ENCODE data around the gene AIDA. TPM values are rescaled to one million over a fixed set of nuclear protein-coding genes. Genes with fewer than 3 reads are reported as not detected.
"Not testable (repeated sequence)": the region's sequence is repeated elsewhere in the genome, so short reads cannot be mapped to it uniquely, and the experiment has no call there.

The AIDA gene, protein sequence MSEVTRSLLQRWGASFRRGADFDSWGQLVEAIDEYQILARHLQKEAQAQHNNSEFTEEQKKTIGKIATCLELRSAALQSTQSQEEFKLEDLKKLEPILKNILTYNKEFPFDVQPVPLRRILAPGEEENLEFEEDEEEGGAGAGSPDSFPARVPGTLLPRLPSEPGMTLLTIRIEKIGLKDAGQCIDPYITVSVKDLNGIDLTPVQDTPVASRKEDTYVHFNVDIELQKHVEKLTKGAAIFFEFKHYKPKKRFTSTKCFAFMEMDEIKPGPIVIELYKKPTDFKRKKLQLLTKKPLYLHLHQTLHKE
- 10 to 100 TPM; 67.3 to 68.2 TPM for total RNA-seq

DNA sequence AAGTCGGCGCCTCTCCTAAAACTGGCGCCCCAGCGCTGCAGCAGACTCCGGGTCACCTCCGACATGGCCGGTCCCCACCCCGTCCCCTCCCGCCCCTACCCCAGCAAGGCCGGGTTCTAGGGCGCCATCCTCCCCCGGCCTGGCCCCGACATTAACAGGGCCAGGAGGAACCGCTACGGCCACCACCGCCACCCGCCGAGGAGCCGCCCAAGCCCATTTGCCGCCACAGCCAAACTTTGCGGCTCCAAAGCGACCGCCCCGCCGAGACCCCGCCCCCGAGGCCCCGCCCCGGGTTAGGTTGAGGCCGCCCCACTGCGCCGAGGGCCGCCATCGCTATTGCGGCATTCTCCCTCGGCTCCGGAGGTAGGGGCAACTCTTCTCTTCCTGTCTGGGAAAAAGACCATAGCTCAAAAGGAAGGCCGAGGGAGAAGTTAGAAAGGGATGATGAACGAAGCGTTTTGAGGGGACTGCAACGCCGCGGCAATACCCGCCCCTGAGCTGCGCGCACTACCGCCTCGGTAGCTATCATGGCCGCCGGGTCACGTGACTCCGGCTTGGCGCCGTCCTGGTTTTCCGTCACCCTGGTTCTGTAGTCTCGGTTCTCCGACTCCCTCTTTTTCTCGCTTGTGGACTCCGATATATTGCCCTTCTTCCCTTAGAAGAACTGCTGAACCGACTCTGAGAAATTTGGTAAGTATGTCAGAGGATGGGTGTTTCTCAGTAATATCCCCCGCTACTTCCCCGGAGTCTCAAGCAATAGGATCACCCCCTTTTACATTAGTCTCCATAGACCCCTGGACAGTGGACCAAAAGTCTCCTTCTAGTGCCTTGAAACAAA is at the start of gene AIDA, which contains the start of gene BROX:
Gene AIDA, minus strand, starts transcription at position 239 of the 838 bp plus-strand sequence. Its CDS starts 174 bp downstream, at position 65.
Gene BROX, plus strand, starts transcription at position 312 of the 838 bp plus-strand sequence. CDS start 3,136 bp downstream, outside the sequence.
- DNase-seq = peak; percentile 95
- Mint-ChIP-seq H3K4me3 (peak within 1 kb of the TSS; percentile 100), H3K4me1 (ENCODE audit: low read depth) (peaks cover 41% of the 10 kb centered on the region), H3K27ac (peak within 1 kb of the TSS; percentile 98), H3K36me3 (ENCODE audit: low read depth) (peaks cover 25% of the 10 kb centered on the region), H3K27me3 (ENCODE audit: low read depth) (no peaks in the 10 kb centered on the region), H3K9me3 (no peaks in the 10 kb centered on the region)
- intact Hi-C loops (cut with micrococcal nuclease) = loop anchor here (1.0 to 10.0 kb wide), 10 partner anchors 57 to 1472 kb away; partner anchors contain the start of genes DEGS1, DISP1, DUSP10 and FBXO28
- CTCF ChIA-PET = interaction anchor here (0.6 to 1.1 kb wide), 5 partner anchors 9 to 1607 kb away, joined by 3 to 4 read pairs (median 3); no protein-coding TSS in a partner anchor

DNA sequence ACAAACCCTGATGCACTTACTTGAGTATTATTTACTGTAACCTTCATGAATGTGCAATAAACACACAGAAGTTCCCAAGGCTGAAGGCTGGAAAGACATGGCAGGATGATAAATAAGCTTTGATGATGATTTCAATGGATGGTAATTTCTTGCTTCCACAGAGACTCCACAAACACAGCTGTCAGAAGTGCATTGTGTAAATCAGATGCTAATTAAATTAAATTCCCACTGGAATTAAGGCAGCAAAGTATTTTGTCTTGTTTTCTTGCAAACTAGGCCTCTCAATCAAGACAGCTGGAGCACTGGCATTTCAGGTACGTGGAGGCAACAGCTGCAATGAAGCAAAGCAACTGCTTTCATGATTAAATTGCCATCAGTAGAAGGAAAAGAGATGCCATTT is 48.8 kb upstream of the AIDA start:
- Mint-ChIP-seq H3K4me1 (ENCODE audit: low read depth) (no peaks in the 10 kb centered on the region), H3K9me3 (peaks cover 2% of the 10 kb centered on the region), H3K27me3 (ENCODE audit: low read depth) (peaks cover 2% of the 10 kb centered on the region), H3K27ac (no peak overlapping the region), H3K36me3 (ENCODE audit: low read depth) (no peaks in the 10 kb centered on the region), H3K4me3 (no peak overlapping the region)
- no peak for DNase-seq
- intact Hi-C loops (cut with micrococcal nuclease) = no loop called here
- CTCF ChIA-PET = no interaction called here

DNA sequence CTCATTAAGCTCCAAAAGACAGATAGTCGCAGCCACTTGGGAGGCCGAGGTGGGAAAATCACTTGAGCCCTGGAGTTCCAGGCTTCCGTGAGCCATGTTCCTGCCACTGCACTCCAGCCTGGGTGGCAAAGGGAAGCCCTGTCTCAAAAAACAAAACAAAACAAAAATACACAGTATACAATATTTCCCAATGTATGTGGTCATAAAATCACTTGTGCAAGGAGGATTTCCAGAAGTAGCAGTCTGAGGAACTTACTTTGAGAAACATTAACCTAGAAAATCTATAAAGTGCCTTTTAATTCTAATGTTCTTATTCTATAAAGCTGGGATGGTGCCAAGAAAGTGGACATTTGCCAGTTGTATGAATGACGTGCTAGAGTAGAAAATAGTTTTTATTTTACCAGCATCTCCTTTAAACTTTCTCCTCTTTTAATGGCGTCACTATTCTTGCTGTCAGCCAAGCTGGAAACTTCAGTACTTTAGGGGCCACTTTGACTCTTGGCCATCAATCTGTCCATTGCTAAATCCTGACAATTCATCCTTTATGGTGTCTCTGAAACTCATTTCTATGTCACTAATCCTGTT is 47.3 kb upstream of the AIDA start:
- Mint-ChIP-seq H3K27ac (no peak overlapping the region), H3K4me3 (no peak overlapping the region), H3K9me3 (no peaks in the 10 kb centered on the region), H3K36me3 (ENCODE audit: low read depth) (no peaks in the 10 kb centered on the region), H3K27me3 (ENCODE audit: low read depth) (peaks cover 2% of the 10 kb centered on the region), H3K4me1 (ENCODE audit: low read depth) (no peaks in the 10 kb centered on the region)
- intact Hi-C loops (cut with micrococcal nuclease) = no loop called here
- CTCF ChIA-PET = no interaction called here
- no peak for DNase-seq

DNA sequence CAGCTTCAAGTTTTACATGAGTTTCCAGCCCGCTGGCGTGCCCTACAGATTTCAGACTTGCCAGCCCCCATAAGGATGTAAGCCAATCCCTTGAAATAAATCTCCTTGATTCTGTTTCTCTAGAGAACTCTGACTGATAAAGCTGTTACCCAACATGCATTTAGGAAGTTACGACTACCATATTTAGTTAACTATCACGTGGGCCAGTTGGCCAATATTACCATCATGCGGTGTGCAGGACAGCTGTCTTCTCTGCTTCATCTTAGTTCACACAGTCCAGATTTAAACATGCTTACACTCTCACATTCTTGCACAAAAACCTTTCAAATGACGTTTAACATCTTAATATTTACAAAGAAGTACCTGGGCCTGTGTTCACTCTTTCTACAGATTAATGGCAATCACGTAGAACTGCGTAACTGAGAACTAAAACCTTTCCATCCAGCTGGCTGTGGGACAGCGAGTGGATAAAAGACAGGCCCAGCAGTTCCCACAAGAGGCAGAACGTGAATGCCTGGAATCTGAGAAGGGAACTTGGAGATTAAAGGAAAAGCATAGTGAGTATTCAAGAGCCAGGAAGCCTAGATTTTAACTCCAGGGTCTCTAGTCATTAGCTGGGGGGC is 45.5 kb upstream of the AIDA start:
- no peaks in the 10 kb centered on the region for H3K36me3 Mint-ChIP-seq (ENCODE audit: low read depth)
- no peaks in the 10 kb centered on the region for H3K27me3 Mint-ChIP-seq (ENCODE audit: low read depth)
- CTCF ChIA-PET = no interaction called here
- no peaks in the 10 kb centered on the region for H3K9me3 Mint-ChIP-seq
- no peak for DNase-seq
- no peak overlapping the region for H3K4me3 Mint-ChIP-seq
- intact Hi-C loops (cut with micrococcal nuclease) = no loop called here
- no peaks in the 10 kb centered on the region for H3K4me1 Mint-ChIP-seq (ENCODE audit: low read depth)
- no peak overlapping the region for H3K27ac Mint-ChIP-seq

DNA sequence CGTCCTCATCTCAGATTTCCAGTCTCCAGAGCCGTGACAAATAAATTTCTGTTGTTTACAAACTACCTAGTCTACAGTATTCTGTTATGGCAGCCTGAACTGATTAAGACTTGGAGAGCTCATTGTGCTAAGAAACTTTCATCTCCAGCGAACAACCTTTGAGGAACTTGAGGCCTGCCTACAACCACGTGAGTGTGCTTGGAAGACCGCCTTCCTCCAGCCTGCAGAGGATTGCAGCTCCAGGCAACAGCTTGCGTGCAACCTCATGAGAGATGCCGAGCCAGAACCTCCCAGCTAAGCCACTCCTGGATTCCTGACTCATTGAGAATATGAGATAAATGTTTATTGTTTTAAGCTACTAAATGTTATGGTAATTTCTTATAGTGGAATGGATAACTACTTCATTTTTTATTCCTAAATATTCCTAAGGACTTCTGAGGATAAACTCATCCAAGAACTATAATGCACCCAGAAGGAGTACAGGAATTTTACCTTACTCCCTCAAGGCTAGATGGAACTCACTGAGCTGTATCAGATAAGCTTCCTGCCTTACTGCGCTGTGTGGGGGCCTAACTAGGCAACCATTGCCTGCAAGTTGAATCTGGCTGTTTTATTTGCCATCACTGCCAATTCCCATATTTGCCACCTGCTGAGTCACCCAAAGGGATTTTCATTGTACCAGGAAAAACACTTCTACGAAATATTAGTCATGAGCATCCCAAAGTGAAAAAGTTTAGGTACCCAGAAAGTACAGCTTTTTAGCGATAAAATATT is 42.3 kb upstream of the AIDA start:
- no peak overlapping the region for H3K27ac Mint-ChIP-seq
- H3K27me3 Mint-ChIP-seq (ENCODE audit: low read depth) = no peaks in the 10 kb centered on the region
- CTCF ChIA-PET = interaction anchor here (0.6 kb wide), 1 partner anchor 69 kb away, joined by 3 read pairs; no protein-coding TSS in a partner anchor
- no peak overlapping the region for H3K4me3 Mint-ChIP-seq
- H3K4me1 Mint-ChIP-seq (ENCODE audit: low read depth) = no peaks in the 10 kb centered on the region
- H3K9me3 Mint-ChIP-seq = no peaks in the 10 kb centered on the region
- no peaks in the 10 kb centered on the region for H3K36me3 Mint-ChIP-seq (ENCODE audit: low read depth)
- intact Hi-C loops (cut with micrococcal nuclease) = no loop called here
- no peak for DNase-seq

DNA sequence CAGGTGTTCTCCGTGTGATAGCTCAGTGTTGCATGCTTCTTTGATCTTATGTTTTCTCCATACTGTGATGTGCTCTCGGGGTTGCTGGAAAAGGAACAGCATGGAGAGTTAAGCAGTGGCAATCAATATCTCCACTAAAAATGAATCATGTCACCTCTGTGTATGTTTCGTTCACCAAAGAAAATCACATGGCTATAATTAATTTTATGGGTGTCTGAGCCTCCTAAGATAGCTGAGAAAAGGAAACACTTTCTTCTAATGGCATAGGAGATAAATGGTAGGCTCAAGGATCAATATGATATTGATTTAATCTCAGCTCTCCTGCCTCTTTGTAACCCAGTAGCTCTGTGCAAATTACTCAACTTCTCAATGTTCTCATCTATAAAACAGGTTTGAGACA is 39.0 kb upstream of the AIDA start:
- Mint-ChIP-seq H3K27ac (no peak overlapping the region), H3K9me3 (no peaks in the 10 kb centered on the region), H3K4me3 (no peak overlapping the region), H3K36me3 (ENCODE audit: low read depth) (no peaks in the 10 kb centered on the region), H3K4me1 (ENCODE audit: low read depth) (no peaks in the 10 kb centered on the region), H3K27me3 (ENCODE audit: low read depth) (peaks cover 2% of the 10 kb centered on the region)
- CTCF ChIA-PET = interaction anchor here (0.6 to 1.5 kb wide), 5 partner anchors 12 to 339 kb away, joined by 3 to 6 read pairs (median 4); no protein-coding TSS in a partner anchor
- DNase-seq = no peak
- intact Hi-C loops (cut with micrococcal nuclease) = no loop called here

DNA sequence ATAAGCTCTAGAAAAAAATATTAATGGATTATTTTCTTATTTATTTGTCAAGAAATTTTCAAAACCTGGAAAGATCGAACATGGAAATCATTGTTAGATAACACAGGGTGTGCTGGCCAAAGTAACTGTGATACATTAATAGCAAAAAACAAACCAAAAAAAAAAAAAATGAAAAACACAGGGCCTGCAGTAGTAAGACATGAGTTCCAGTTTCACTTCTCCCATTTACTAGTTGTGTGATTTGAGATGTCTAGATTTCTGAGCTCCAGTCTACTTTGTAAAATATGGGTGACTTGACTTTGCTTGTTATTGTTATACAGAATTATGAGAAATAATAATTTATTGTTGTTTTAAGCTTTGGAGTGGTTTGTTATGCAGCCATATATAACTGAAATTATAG is 38.4 kb upstream of the AIDA start:
- Mint-ChIP-seq H3K27ac (no peak overlapping the region), H3K4me1 (ENCODE audit: low read depth) (no peaks in the 10 kb centered on the region), H3K36me3 (ENCODE audit: low read depth) (no peaks in the 10 kb centered on the region), H3K4me3 (no peak overlapping the region), H3K9me3 (no peaks in the 10 kb centered on the region), H3K27me3 (ENCODE audit: low read depth) (peaks cover 2% of the 10 kb centered on the region)
- no peak for DNase-seq
- intact Hi-C loops (cut with micrococcal nuclease) = no loop called here
- CTCF ChIA-PET = interaction anchor here (0.6 to 1.5 kb wide), 3 partner anchors 268 to 340 kb away, joined by 3 to 6 read pairs (median 3); no protein-coding TSS in a partner anchor

DNA sequence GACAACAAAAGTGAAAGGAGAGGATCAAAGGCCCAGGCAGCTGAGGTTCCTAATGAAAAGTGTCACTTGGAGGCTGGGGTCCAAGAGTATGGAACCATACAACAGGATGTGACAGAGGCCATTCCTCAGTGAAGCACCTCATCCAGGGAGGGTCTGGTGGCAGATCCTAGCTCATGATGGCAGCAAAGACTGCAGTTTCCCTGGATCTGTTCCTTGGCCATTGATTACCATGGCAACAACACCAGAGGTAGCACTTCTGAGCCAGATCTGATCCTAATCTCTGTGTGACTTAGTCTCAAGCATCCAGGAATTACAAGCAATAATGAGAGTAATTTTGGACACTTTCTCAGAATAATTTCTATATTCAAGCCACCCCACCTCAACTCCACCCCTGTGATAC is 37.6 kb upstream of the AIDA start:
- intact Hi-C loops (cut with micrococcal nuclease) = no loop called here
- DNase-seq = no peak
- peaks cover 2% of the 10 kb centered on the region for H3K27me3 Mint-ChIP-seq (ENCODE audit: low read depth)
- no peaks in the 10 kb centered on the region for H3K36me3 Mint-ChIP-seq (ENCODE audit: low read depth)
- no peaks in the 10 kb centered on the region for H3K4me1 Mint-ChIP-seq (ENCODE audit: low read depth)
- no peak overlapping the region for H3K4me3 Mint-ChIP-seq
- no peak overlapping the region for H3K27ac Mint-ChIP-seq
- CTCF ChIA-PET = interaction anchor here (0.7 to 1.5 kb wide), 4 partner anchors 269 to 609 kb away, joined by 3 to 4 read pairs (median 3); no protein-coding TSS in a partner anchor
- no peaks in the 10 kb centered on the region for H3K9me3 Mint-ChIP-seq

DNA sequence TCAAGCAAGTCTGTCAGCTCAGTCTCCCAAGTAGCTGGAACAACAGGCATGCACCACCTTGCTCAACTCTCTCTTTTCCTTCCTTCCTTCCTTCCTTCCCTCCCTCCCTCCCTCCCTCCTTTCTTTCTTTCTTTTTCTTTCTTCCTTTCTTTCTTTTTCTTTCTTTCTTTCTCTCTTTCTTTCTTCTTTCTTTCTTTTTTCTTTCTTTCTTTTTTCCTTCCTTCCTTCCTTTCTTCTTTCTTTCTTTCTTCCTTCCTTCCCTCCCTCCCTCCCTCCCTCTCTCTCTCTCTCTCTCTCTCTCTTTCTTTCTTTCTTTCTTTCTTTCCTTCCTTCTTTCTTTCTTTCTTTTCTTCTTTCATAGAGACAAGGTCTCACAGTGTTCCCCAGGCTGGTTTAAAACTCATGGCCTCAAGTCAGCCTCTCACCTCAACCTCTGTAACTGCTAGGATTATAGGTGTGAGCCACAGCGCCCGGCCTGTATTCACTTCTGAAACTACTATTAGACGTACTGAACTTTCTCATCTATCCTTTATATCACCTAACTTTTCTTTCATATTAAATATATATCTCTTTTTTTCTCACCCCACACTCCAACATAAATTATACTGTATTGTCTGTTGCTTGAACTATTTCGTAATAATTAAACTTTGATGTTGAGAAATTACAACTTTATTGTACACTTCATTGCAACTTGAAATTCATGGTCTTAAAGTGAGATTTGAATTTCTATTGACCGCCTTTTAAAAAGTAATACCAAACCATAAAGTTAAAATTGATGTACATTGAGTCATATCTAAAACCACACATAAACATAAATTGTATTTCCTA is 29.6 kb upstream of the AIDA start:
- CTCF ChIA-PET = interaction anchor here (0.6 kb wide), 1 partner anchor 126 kb away, joined by 3 read pairs; no protein-coding TSS in a partner anchor
- intact Hi-C loops (cut with micrococcal nuclease); H3K4me1 Mint-ChIP-seq (ENCODE audit: low read depth); H3K9me3 Mint-ChIP-seq; H3K4me3 Mint-ChIP-seq; DNase-seq; H3K36me3 Mint-ChIP-seq (ENCODE audit: low read depth); H3K27me3 Mint-ChIP-seq (ENCODE audit: low read depth); H3K27ac Mint-ChIP-seq: not testable (repeated sequence)

DNA sequence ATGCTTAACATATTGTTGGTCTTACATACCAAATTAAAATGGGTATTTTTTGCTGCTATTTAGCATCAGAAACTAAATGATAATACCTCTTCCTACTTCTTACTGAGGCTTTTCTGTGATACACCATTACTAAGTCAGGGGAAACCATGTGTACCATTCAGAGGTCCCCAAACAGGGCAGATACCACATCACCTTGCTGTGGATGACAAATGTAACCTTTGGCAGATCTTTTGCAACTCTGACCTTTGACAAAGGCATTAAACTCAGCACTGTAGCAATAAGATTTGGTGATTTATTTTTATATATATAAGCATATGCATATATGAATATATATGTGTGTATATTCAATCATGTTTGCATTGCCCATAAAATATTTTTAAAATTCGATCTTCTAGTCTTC is 27.6 kb upstream of the AIDA start:
- intact Hi-C loops (cut with micrococcal nuclease) = no loop called here
- Mint-ChIP-seq H3K27ac (no peak overlapping the region), H3K27me3 (ENCODE audit: low read depth) (no peaks in the 10 kb centered on the region), H3K4me1 (ENCODE audit: low read depth) (no peaks in the 10 kb centered on the region), H3K9me3 (no peaks in the 10 kb centered on the region), H3K36me3 (ENCODE audit: low read depth) (no peaks in the 10 kb centered on the region), H3K4me3 (no peak overlapping the region)
- DNase-seq = no peak
- CTCF ChIA-PET = interaction anchor here (1.0 to 1.3 kb wide), 2 partner anchors 11 to 341 kb away, joined by 3 to 4 read pairs; no protein-coding TSS in a partner anchor

All from activated naive CD4-positive, alpha-beta T cell treated with anti-CD3 and anti-CD28 coated beads for 36 hours (primary cell).